Stimulated activated CD8-positive, alpha-beta memory T cell treated with anti-CD3 and anti-CD28 coated beads, Interleukin-7, amount 100 ng/mL, for 48 hours (primary cell): ENCODE results near the gene CSK.
A peak's percentile ranks its signal among the peaks of the same experiment; 100 is the strongest.

ENCODE experiments used
- DNase-seq, 2 donors: peaks; one replicate each; pipeline ENCODE4 v3.0.0-alpha.2; 2020; ENCODE audit warnings: low read depth in 1 of 2; ENCODE audit errors: extremely low read depth in 1 of 2

CSK gene

GRCh38 chr15:74840851-74841775 is 59.2 kb downstream of the CSK start:
- no peak for DNase-seq

- DNase-seq: no peak
Observed at GRCh38 chr15:74841891-74842373, 60.1 kb downstream of the CSK start.

GRCh38 chr15:74842581-74843444 is 60.9 kb downstream of the CSK start, which contains the start of gene ULK3:
Gene ULK3 (minus strand): TSS chr15:74843156. CDS start chr15:74843105, 51 bp downstream.
- DNase-seq: peak; percentile 82 to 86

DNA sequence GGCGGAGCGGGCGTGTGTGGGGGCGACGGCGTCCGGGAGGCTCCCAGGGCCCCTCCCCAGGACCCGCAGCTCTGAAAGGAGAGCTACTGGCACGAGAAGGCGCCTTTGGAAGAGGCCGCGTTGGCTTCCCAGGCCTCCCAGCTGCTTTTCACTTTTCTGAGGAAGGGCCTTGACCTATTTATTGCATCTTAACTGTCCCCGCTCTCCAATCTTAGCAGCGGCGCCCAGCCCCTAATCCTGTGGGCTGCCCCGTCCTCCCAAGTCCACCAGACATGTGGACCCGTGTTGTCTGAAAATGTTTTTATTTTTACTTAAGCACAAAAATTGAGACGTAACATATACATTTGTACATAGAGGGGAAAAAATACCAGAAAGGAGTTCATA is 61.6 kb downstream of the CSK start:
- no peak for DNase-seq

- no peak for DNase-seq
Observed at GRCh38 chr15:74843891-74844299, 62.0 kb downstream of the CSK start.

DNA sequence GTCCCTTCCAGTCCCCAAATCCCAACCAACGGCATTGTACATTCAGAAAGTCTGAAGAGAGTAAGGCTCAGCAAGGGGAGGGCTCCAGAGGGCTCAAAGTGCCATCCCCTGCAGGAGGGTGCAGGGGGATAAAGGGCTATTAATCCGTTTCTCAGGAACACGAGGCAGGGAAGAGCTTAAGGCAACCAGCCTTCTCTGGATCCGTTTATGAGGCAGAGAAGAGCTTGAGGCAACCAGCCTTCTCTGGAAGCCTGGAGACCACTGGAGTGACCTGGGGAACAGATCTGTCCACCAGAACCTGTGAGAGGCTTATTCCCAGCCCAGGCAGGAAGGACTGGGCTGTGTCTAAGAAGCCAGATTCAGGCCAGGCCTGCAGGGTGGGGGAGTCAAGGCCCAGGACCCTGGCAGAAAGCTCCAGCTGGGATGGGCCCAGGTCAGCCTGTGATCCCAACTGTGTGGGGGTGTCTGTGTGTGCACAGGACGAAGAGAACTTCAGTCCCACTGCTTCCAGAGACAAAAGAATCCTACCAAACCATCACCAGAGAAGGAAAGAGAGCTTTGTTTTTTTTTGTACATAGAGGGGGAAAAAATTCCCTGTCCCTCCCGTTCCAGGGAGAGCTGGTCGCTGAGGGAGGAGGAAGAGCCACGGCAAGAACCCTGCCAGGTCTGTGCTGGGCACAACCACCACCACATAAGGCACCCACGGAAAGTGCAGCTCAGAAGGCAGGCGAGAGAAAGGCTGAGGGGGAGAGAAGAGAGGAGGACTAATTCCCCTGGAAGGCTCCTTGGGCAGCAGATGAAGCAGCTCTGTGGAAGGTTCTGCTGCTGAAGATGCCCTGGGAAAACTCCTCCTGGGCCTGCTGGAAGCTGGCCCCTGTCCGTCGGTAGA is 62.7 kb downstream of the CSK start:
- DNase-seq: no peak

- peak; percentile 35 to 43 for DNase-seq
Observed at GRCh38 chr15:74845208-74845568, 63.3 kb downstream of the CSK start.

DNA sequence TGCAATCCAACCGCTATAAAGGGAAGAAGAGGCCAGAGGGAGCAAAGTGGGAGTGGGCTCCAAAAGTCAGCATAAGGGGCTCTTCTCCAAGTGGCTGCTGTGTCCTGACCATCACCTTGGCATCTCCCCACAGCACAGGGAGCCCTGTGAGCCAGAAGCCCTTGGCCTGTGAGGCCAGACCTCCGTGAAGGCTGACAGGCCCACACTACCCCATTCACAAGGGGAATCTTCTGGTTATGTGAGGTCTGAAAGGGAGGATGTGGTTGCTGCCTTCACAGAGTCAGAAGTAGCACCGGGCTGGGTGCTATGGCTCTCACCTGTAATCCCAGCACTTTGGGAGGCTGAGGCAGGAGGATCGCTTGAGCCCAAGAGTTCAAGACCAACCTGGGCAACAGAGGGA is 63.7 kb downstream of the CSK start:
- DNase-seq: no peak

- DNase-seq: no peak
Observed at GRCh38 chr15:74847432-74847831, 65.6 kb downstream of the CSK start.

GRCh38 chr15:74850393-74850792 is 68.5 kb downstream of the CSK start:
- DNase-seq: no peak

DNA sequence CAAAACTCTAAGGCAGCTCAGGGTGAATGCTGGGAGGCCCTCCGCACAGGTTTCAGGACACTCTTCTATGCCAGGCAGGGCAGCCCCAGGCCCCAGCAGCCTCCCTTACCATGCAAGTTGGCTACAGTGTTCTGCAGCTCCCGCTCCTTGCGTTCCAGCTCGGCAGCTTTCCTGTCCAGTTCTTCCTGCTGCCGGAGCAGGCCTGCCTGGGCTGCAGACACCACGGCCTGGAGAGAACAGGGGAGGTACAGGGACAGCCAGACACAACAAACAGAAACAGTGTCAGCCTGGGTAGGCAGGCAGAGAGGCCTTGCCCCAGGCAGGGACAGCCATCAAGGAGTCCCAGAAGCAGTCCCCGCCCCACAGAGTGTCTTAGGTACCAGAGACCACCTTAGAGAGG is 70.1 kb downstream of the CSK start:
- DNase-seq: no peak
